Hematopoietic multipotent progenitor cell (in vitro differentiated cells): ENCODE measurements around the gene CYP51A1. TPM values are rescaled to one million over a fixed set of nuclear protein-coding genes. Genes with fewer than 3 reads are reported as not detected.
"Not testable (repeated sequence)": the region's sequence is repeated elsewhere in the genome, so short reads cannot be mapped to it uniquely, and the experiment has no call there.

Experiments used
- DNase-seq, 3 donors: peaks; one replicate each; pipeline ENCODE4 v3.0.0-alpha.2; 2011 to 2015; ENCODE audit warnings: low read depth in 2 of 3, low spot score in 2 of 3
- total RNA-seq: library from RNA; depleted of rRNA; stranded (reverse); fragments of >200 nt; gene quantifications from one replicate; pipeline ENCODE4 v1.2.3, GENCODE V29; 2012

CYP51A1 gene
- 38.8 TPM for total RNA-seq

- DNase-seq: peak; percentile 87 to 97 (median 95)
Measured at GRCh38 chr7:92134271-92135051, at the start of gene CYP51A1. Gene CYP51A1, minus strand, starts transcription at chr7:92134477. Its CDS starts 113 bp downstream, at chr7:92134364.

DNA sequence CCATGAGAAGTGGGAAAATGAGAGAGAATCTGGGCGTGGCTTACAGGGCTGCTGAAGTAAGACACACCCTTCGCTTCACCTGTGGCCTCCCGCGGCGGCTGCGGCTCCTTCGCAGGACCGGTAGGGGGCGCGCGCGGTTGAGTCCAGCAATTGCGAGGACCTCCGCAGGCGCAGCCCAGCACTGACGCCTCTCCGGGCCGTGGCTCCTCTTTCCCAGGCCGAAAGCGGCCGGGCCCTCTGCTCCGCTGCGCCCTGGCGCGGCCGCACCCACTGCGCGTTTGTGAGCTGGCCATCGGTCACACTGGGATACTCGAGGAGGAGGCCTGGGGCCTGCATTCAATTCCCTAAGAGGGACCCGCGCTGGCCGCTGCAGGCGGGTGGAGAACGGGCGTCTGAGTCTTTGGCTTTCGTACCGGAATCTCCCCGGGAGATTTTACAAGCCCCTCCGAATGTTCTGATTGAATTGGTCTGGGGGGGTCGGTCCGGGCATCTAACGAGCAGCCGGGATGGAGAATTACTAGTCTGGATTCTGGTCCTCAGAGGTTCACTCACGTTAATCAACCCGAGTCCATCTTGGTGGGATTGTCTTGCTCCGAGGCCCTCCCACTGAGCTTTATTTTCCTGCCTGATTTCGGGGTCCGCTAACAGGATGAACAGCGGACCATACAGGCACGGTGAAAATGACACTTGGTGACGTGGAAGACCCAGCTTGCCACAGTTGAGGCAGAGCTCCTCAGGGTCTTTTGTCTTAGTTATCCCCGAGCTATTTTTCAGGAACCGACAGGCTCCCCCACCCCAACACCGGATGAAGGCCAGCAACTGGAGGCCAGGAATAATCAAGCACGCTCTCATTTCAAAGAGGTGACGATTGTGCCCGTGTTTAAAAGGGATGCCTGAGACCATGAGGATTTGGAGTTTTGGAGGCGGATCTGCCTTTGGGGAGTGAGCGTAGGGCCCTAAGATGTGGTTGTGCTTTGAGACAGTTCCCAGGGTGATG, 44.9 kb upstream of the CYP51A1 start, which contains the start of gene LRRD1:
Gene LRRD1, minus strand, starts transcription at position 215 of the 997 bp plus-strand sequence. CDS start 13,940 bp downstream, outside the sequence.
- peak; percentile 70 to 88 (median 81) for DNase-seq

GRCh38 chr7:92177362-92177761, 43.1 kb upstream of the CYP51A1 start:
- no peak for DNase-seq

- not testable (repeated sequence) for DNase-seq
Measured at GRCh38 chr7:92169529-92169928, 35.3 kb upstream of the CYP51A1 start.

GRCh38 chr7:92161271-92161670, 27.0 kb upstream of the CYP51A1 start:
- no peak for DNase-seq

GRCh38 chr7:92158660-92159575, 24.6 kb upstream of the CYP51A1 start:
- DNase-seq: no peak

DNA sequence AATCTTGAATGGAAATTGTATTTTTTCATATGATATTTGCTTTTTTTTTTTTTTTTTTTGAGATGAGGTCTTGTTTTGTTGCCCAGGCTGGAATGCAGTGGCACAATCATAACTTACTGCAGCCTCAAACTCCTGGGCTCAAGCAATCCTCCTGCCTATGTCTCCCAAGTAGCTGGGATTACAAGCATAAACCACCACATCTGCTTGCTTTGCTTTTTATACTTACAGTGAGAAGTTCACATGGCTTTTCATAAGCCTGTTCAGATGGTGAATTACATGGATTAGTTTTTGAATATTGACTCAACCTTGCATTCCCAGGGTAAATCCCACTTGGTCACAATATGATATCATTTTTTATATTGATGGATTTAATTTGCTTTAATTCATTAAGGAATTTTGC, 22.7 kb upstream of the CYP51A1 start:
- DNase-seq: no peak

GRCh38 chr7:92155108-92155739, 20.9 kb upstream of the CYP51A1 start:
- DNase-seq: no peak

- peak in 1 of 3 donors; percentile 1 for DNase-seq
Measured at GRCh38 chr7:92150450-92151017, 16.3 kb upstream of the CYP51A1 start.

GRCh38 chr7:92149736-92150239, 15.5 kb upstream of the CYP51A1 start:
- DNase-seq: no peak

DNA sequence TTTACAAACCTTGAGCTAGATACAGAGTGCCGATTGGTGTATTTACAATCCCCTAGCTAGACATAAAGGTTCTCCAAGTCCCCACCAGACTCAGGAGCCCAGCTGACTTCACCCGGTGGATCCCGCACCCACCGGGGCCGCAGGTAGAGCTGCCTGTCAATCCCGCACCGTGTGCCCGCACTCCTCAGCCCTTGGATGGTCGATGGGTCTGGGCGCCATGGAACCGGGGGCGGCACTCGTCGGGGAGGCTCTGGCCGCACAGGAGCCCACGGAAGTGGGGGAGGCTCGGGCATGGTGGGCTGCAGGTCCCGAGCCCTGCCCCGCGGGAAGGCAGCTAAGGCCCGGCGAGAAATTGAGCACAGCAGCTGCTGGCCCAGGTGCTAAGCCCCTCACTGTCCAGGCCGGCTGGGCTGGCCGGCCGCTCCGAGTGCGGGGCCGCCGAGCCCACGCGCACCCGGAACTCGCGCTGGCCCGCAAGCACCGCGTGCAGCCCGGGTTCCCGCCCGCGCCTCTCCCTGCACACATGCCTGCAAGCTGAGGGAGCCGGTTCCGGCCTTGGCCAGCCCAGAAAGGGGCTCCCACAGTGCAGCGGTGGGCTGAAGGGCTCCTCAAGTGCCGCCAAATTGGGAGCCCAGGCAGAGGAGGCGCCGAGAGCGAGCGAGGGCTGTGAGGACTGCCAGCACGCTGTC, 9.1 kb upstream of the CYP51A1 start:
- DNase-seq: not testable (repeated sequence)

DNA sequence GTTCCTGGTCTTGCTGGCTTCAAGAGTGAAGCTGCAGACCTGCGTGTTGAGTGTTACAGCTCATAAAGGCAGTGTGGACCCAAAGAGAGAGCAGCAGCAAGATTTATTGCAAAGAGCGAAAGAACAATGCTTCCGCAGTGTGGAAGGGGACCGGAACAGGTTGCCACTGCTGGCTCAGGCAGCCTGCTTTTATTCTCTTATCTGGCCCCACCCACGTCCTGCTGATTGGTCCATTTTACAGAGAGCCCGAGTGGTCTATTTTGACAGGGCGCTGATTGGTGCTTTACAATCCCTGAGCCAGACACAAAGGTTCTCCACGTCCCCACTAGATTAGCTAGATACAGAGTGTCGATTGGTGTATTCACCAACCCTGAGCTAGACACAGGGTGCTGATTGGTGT, 8.5 kb upstream of the CYP51A1 start:
- DNase-seq: not testable (repeated sequence)

- DNase-seq: no peak
Measured at GRCh38 chr7:92141161-92141560, 6.9 kb upstream of the CYP51A1 start.

DNA sequence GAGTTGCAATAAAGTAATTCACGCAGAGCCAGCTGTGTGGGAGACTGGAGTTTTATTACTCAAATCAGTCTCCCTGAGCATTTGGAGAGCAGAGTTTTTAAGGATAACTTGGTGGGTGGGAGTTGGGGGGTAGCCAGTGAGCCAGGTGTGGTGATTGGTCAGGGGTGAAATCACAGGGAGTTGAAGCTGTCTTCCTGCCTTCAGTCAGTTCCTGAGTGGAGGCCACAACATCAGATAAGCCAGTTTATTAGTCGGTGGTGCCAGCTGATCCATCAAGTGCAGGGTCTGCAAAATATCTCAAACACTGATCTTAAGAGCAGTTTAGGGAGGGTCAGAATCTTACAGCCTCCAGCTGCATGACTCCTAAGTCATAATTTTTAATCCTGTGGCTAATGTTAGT, 3.3 kb upstream of the CYP51A1 start:
- DNase-seq: no peak

- DNase-seq: peak in 1 of 3 donors; percentile 47
Measured at GRCh38 chr7:92135052-92135889, 994 bp upstream of the CYP51A1 start.

GRCh38 chr7:92133737-92134270, 473 bp downstream of the CYP51A1 start:
- peak; percentile 41 to 81 (median 73) for DNase-seq

DNA sequence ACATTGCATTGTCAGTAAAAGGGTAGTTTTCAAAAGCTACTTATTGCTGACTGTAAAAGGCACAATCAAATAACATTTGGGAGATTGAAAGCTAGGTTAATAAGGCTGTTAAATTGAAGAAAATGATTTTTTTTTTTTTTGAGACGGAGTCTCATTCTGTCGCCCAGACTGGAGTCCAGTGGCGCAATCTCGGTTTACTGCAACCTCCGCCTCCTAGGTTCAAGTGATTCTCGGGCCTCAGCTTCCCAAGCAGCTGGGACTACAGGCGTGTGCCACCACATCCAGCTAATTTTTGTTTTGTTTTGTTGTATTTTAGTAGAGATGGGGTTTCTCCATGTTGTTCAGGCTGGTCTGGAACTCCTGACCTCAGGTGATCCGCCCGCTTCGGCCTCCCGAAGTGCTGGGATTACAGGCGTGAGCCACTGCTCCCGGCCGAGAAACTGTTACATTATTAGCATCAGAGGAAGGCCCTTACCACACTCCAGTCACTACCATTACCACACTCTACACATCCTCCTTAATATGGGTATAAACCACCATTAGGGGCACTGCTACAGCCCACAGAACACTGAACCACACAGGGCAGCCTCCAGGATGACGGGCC, 1.0 kb downstream of the CYP51A1 start:
- DNase-seq: no peak
